ENCODE results near the gene MTMR10.

Gene MTMR10

DNA sequence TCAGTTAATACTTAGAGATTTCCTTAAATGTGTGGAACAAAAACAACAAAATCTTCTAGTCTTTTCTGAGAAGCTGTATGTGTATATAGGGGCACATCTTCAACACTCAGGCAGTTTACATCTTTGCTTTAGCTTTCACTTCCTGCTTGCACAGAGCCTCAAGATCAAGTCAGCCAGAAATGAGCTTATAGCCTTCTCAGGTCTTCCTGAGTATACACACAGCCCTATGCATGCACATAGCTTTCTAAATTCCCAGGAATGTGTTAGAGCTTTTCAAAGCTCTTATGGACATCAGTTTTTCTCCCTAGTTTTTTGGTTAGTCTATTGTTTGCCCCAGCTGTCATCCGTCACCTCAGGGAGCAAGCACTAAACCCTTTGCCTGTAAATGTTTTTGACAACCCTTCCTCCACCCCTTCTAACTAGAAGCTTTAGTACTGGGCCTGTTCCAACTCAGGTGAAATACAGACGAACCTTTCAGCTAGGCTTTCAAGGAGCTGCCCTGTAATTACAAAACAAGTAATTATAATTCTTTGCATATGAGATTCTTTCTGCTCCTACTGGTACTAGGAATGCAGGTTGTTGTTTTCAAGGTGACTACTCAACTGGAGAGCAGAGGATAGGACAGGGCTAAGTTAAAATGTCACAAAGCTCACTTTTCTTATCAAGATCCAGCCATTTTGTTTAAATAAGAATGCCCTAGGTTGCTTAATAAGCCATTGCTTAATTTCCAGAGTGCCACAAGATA, 22.6 kb upstream of the MTMR10 start:
- DNase-seq, result peak; percentile 49

DNA sequence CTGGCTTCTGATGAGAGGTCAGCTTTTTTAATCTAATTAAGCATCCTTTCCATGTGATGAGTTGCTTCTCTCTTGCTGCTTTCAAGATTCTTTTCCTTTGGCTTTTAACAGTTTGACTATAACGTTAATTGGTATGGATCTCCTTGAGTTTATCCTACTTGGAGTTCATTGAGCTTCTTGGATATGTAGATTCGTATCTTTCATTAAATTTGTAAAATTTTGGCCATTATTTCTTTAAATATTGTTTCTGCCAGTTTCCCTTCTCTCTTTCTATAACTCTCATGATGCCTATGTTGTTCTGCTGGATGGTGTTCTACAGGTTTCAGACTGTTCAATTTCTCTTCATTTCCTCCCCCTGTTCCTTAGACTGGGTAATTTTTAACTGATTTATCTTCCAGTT, 21.0 kb upstream of the MTMR10 start:
- DNase-seq, result no peak

DNA sequence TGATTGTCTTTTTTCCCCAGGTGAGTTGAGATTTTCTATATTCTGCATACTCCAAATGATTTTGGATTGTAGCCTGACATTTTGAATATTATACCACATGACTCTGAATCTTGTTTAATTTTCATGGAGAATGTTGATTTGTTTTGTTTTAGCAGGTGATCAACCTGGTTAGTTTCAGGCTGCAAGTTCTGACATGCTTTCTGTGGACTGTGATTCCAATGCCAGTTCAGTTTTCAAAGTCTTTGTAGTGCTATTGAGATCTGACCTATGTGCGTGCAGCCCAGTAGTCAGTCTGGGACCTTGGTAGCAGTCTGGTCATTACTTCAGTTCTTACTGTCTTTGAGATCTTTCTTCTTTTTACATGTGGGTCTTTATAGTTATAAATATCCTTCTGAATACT, 18.6 kb upstream of the MTMR10 start:
- DNase-seq, result no peak

DNA sequence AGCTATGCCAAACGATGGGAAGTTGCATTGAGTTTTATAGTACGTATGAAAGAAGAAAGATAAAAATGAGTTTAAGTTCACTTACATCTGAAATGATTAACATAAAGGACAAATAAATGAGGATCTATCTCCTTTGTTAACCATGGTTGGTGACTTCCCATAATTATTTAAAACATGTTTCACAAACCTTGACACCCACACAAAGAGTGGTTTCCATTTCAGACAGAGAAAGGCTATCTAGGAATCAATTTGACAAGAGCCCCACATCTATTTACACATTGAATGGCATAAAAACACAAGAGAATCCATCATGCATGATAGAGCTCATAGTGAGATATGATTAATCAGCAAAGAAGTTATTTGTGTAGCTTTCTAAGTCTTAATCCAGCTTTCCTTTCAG, 14.2 kb upstream of the MTMR10 start:
- DNase-seq, result no peak

DNA sequence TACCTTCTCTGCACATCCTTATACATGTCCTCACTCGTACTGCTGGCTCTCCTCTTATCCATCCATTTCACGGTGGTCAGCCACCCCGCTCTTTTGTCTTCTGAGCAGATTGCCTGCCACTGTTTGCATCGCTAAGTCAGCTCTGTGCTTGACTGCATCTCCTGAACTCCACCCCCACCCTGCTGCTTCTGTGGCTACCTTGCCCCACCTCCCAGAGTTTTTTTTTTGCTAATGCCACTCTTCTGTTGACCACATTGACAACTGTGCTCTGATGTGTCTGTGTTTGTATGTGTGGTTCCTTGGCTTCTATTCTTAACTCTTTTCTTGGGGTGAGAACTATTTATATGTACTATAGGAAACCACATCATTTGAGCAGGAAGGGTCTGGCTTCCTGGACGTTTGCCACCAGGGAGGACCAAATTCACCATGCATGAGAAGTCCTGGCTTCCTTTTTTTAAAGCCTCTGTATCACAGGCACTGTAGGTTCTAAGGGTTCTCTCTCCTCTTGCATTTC, 12.8 kb upstream of the MTMR10 start:
- DNase-seq, result peak; percentile 90

DNA sequence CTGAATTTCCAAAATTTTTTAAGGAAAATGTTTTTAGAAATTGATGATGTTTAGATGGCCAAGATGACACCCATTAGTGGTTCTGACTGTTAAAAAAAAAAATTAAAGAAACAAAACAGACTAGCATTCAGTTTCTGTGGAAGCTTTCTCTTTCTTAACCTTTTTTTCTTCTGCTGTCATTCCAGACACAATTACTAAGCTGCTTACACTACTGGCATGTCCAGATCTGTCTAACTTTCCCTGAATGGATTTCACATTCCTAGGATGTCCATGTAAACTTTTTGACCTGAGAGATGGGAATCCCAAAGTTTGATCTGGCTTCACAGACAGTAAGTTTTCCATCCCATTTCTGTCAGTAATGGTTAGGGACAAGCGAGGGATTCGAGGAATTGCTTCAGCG, 10.3 kb upstream of the MTMR10 start:
- DNase-seq, result no peak

DNA sequence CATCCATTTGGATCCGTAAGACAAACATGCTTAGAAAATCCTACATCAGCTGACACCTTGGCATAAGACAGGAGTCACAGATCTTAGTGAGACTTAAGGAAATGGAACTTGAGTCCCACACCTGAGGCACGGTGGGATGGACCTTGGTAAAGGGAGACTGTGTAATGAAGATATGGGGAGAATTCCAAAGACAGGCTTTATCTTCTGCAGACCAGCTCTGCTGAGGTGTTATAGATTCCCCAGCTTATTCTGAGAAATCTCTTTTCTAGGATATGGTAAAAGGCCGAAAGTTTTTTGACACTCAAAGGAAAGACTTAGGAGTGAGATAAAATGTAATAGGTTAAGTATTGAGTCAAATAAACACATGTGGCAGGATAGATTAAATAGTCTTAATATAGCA, 8.3 kb upstream of the MTMR10 start:
- DNase-seq, result no peak

DNA sequence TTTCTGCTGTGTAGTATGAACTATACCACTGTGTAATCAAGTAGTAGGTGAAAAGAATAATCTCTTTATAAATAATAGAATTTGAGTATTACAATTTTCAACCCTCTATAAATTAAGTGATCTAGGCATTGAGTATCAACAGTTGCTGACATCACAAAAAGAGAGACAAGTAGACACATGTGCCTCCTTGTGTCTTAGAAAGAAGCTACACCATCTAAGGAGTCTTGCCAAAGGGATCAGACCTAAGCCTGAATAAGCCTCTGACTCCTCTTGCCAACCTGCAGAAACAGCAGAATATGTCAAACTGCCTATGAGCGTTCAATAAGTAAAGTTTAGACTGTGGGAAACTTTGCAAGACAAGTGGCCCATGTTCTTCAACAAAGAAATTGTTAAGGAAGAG, 5.8 kb upstream of the MTMR10 start:
- DNase-seq, result peak; percentile 7

DNA sequence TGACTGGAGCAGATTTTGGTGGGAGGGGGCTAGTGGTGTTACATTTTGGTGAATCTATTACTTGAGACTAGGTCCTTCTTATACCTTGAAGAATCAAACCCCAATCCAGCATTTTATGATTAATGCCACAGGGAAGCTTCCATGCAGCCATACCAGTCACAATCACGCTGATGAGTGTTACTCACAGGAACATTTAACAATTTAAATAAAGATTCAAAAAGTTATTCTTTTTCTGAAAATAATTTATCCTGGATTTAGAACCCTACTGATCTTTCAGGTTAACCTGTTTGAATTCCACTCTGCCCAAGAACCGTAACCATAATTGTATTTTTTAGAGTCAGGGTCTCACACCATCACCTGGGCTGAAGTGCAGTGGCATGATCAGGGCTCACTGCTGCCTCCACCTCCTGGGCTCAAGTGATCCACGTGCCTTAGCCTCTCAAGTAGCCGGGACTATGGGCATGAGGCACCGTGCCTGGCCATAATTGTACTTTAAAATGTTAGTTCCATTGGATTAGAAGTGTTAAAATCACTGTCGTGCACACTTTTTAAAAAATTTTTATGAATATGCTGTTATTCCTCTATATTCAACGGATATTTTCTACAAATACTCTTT, 929 bp upstream of the MTMR10 start:
- peak; percentile 4 for DNase-seq

DNA sequence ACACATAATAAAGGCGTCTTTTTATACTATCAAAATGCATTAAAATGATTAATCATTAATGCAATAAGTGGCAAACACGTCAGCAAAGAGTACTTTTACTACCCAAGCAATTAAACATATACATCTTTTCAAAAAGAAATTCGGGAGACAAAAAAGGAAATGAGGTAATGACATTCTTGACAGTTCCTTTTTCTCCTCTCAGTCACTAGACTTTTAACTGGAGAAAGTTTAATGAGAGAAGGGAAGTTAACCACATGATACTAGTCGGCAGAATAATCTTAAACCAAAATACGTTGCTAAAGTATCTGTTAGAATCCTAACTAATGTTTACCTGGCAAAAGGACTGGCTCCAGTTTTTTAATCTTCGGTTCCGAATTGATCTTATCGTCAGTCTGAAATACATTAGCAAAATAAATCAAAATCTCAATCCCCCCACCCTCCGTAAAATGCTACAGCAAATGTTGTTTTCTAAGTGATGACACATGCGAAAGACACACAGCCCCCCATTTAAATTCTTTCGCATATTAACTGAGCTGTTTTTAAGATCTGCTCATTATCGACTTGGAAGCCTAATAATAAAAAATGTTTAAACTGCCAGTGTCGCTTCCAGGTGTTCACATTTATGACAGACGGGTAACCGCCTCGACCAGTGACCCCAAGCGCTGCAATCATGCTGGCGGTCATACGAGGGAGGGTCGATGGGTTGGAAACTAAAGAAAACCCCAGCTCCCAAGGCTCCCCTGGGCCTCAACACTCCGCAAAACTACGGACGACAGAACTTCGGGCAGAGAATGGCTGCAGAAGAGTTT, 778 bp downstream of the MTMR10 start:
- peak; percentile 26 for DNase-seq

DNA sequence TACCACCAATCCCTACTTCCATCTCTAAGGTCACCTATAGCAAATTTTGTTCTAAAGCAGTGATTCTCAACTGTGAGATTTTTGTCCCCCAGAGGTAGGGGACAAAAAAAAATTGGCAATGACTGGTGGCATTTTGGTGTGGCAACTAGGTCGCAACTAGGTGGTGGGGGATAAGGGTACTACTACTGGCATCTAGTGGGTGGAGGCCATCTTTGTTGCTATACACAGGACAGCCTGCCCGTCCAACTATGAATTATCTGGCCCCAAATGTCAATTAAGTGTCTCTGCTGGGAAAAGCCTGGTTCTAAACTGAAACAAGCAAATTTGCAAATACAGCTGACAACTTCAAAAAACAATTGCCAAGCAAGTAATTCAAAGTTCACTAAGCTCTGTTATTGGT, 1.4 kb downstream of the MTMR10 start:
- DNase-seq, result peak; percentile 27

DNA sequence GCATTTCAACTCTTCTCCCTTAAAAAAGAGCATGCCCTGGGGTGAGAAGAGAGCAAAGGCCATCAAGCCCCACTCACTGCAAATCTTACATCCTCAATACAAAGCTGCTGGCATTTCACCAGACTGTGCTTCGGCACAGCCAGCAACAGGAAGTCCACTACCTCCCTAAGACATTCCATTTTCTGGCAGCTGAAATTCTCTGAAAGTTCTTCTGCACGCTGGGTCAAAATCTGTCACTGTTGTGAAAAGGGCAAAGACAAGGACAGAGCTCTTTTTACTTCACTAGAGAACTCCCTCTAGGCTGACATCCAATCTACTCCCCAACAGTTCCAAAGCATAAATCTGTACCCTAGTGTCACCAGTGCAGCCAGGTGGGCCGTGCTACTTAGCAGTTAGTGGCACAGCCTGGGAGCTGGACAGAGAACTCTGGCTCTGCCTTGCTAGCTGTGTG, 6.3 kb downstream of the MTMR10 start:
- DNase-seq, result peak; percentile 25

DNA sequence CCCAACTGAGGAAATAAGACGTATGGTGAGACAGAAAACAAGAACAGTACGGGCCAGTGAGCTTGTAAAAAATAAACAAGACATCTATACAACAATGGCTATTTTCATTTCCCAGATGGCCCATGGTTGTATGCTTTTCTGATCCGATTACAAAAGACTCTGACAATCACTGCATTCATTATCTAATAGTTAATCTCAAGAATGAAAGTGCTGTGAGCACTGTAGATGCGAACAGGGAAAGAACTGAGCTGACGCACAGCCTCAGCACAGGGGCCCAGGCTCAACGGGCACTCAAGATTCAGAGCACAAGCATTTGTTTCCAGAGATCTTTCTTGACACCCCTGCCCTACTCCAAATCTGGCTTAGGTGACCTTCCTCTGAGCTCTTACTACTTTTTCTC, 6.9 kb downstream of the MTMR10 start:
- DNase-seq, result no peak

DNA sequence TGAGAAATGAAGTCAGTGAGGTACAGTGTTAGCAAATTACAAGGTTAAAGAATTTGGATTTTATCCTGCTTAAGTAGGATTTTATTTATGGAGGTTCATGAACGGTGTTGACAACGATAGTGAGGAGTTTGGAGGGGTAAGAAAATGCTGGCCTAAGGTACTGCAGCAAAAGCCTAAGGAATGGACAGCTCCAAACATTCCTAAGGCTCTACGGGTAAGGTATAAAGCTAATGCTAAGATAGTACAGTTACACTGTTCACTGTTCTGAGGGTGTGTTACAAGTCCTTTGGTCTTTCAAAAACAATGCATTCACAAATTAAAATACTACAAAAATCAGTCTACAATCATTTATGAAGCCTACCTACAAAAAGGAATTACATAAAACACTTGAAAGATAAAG, 7.3 kb downstream of the MTMR10 start:
- no peak for DNase-seq

DNA sequence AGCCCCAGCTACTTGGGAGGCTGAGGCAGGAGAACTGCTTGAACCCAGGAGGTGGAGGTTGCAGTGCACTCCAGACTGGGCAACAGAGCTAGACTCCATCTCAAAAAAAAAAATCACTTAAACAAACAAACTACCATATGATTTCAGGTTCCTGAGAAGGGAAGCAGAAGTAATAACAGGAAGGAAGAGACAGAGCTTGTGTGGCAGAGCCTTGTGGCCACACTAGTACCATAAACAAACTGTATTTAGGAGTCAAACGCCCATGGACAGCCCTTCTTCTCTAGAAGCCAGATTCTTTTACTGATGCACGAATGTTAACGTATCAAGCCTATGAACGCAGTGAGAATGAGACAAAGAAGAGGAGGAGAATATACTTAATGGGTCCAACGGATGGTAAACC, 12.0 kb downstream of the MTMR10 start:
- no peak for DNase-seq

DNA sequence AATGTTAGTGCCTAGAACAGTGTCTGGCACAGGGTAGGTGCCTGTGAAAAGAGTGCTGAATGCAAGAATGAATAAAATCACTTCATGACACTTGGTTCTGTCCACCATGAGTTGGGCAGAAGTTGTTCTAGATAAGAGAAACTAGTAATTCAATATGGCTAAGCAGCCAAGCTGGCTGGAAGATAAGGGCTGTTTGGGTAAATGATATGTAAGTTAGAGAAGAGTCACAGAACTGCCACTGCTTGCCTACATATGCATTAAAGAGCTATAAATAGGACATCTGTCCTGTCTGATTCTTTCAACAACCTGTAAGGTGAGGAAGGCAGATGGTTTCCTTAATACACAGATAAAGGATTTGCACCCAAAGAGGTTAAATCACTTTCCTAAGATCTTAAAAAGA, 13.1 kb downstream of the MTMR10 start:
- DNase-seq, result no peak

DNA sequence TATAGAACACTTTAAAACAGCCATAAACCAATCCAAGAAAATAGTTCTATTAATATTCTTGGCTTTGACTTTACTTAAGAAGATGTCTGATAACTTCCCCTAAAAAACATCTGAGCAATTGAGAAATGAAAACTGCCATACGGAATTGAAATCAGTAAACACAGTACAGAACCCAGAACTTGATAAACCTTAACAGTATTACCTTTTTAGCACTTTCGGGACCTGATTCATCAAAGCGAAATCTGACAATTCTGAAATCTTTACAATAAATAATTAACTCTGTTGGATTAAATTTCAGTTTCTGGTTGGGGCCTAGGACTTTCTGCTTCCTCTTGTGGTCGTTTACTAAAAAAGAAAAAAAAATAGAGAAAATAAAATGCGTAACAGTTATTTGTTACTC, 17.3 kb downstream of the MTMR10 start:
- DNase-seq, result no peak

DNA sequence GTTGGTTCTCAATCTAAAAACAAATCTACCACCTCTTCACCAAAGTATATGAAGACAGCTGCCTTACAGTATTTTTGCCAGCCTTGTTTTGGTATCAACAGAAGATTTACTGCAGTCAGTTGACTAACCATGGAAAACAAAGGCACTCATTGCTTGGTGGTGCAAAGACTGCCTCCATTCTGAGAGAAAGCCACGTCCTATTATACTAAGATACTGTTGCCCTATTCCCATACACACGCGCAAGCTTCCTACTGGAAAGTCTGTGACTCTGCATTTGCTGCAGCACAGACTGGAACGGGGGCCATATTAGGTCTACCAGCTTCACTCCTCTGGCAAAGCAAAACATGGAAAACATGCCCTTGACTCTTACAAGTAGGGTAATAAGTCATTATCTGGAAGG, 18.0 kb downstream of the MTMR10 start:
- DNase-seq, result no peak

DNA sequence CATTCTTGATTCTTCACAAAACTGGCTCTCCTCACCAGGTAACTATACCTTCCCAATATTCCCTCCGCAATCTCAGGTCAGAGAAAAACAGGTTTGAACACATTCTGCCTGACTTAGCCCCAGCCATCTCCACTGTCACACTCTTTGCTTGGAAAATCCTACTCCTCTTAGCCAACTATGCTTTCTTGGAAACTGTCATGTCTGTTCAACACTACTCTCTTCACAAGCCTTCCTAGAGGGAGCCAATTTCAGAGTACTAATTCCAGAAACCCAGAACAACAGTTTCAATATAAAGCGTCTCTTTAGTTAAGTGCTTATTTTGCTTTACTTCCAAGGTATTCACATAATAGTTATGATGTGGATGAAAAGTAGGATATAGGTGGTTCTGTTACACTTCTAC, 21.7 kb downstream of the MTMR10 start:
- no peak for DNase-seq

DNA sequence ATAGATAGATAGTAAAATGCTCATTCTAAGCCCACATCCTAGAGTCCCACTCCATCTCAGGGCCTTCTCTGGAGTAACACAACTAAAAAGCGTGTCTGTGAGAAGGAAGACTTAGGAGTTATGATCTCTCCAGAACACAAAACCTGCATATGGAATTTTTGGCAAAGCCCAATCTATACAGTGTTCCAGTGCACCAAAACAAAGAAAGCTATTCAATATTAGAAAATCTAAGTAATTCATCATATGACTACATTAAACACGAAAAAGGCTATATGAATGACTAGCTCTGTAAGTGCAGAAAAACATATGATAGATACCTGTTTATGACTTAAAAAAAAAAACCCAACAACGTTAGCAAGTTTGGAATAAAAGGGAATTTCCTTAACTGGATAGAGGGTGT, 27.7 kb downstream of the MTMR10 start:
- no peak for DNase-seq

DNA sequence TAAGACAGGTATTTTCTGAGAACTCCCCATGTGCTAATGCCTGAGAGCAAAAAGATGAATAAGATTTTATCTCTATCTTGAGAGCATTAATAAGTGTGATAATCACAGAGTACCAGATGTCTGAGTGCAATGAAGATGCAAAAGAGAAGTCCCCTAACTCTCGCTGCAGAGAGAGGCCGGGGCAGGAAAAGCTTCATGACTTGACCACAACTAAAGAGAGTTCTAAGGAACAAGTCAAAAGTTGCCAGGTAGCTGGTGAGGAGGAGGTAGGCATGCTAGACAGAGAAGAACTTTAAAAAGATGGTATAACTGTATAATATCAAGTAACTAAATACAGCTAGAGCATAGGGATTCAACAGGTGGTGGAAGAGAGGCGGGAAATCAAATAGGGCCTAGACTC, 28.8 kb downstream of the MTMR10 start:
- no peak for DNase-seq

DNA sequence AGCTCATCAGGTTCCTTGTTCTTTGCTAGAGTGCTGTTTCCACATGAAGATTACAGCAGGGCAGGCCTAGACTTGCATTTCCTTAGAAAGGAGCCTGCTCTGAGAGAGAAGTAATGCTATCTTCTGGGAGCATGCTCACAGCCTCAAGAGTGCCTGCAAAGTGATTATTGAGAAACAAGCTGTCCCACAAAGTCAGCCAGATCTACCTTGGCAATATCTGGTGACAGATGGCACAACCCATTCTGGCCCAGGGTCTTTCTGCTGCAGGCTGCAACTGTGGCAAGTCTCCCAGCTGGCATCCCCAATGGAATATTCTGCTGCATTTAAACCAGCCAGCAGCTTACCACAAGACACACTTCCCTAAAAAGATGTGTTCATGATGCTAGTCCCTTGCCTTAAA, 29.3 kb downstream of the MTMR10 start:
- DNase-seq, result no peak

DNA sequence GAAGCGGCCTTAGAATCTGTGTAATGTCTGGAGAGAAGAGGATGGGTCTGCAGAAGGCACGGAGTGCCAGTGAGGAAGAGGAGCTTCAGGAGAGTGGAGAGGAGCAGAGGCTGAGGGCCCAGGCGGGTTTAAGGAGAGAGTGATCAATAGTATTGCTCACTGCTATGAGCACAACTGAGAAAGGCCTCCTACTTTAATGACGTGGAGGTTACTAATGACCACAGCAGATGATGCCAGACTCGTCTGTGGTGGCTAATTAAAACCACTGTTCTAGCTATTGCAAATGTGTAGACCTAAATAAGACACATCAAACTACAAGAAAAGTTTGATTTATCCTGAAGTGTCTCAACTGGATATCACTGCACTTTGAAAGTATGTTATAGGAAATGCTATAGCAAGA, 33.2 kb downstream of the MTMR10 start:
- no peak for DNase-seq

Data from RPMI8226 (cell line).